ENCODE data around the gene FBXL20.
A peak's percentile ranks its signal among the peaks of the same experiment; 100 is the strongest.

The FBXL20 gene

DNA sequence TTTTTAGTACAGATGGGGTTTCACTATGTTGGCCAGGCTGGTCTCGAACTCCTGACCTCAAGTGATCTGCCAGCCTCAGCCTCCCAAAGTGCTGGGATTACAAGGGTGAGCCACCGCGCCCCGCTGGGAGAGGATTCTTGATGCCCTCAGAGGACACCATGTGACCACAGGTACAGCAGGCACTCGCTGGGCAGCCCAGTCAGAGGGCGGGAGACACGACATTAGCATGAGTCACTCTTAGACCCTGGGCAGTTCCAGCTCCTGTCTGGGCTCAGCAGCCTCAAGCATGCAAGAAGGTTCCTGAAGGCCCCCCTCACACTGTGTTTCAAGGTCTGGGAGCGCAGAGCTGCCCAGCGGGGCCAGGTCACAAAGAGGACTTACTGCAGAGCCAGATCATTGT, 187.6 kb downstream of the FBXL20 start:
- TF ChIP-seq, protein P1, sequence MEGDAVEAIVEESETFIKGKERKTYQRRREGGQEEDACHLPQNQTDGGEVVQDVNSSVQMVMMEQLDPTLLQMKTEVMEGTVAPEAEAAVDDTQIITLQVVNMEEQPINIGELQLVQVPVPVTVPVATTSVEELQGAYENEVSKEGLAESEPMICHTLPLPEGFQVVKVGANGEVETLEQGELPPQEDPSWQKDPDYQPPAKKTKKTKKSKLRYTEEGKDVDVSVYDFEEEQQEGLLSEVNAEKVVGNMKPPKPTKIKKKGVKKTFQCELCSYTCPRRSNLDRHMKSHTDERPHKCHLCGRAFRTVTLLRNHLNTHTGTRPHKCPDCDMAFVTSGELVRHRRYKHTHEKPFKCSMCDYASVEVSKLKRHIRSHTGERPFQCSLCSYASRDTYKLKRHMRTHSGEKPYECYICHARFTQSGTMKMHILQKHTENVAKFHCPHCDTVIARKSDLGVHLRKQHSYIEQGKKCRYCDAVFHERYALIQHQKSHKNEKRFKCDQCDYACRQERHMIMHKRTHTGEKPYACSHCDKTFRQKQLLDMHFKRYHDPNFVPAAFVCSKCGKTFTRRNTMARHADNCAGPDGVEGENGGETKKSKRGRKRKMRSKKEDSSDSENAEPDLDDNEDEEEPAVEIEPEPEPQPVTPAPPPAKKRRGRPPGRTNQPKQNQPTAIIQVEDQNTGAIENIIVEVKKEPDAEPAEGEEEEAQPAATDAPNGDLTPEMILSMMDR (IDR thresholded peaks at IDR 0.05; ENCODE audit: insufficient read depth, low read depth, low read length, missing control alignments), result no peak

DNA sequence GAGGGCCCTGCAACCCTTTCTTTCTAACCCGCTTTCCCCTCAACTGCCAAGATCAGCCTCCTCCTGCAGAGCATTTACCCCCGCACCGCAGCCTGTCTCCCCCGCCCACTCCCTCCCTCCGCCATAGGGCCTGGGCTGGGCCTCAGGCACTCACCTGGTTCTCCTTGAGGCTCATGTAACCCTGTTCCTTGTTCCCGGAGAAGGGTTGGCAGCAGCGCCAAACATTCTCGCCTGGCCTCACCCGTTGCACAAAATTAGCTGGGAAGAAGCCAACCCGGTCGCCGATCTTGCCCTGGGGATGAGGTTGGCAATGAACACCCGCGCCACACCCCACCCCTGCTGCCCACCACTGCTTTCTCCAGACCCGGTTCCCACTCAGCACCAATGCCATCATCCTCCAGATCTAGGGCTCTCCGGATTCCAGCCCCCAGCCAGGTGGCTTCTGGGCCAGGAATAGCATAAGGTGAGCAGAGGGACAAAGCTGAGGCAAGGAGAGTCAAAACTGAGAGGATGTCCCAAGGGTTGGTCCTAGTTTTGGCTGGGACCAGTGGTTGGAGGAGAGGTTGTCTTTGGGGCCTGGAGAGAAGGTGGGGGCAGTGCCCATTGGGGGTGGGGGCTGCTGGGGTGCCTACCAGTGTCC, 188.5 kb downstream of the FBXL20 start:
- DNase-seq (ENCODE audit: low read depth), result no peak
- TF ChIP-seq, protein P1 (IDR thresholded peaks at IDR 0.05; ENCODE audit: insufficient read depth, low read depth, low read length, missing control alignments), result no peak
- H3K4me3 ChIP-seq (ENCODE audit: low read depth, low read length), result no peak overlapping the region

More for the DNA sequence above, 187.6 kb downstream of the FBXL20 start:
- H3K4me3 ChIP-seq (ENCODE audit: low read depth, low read length), result no peak overlapping the region
- no peak for DNase-seq (ENCODE audit: low read depth)

DNA sequence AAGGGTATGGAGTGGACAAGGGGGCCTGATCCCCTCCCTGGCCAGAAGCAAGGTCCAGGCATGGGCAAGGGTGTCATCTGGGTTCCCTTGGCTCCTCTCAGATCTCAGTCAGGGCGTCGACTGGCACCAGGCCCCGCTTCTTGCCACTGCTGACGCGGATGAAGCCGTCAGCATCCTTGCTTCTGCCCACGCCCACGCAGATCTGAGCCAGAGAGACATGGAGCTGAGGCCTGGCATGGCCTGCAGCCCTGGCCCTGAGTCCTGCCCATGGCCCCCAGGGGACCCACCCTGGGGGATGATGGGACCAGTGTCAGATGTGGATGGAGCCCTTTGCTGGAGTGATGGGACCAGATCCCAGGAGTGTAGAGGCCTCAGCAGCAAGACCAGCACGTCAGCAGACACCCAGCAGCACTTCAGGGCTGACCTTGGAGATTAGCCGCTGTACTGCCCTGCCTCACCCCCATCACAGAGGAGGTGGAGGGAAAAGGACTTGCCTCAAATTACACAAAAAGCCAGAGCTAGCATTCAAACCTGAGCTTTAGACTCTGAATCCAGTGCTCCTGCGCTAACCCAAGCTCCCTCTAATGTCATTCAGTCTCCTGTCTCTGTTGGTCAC, 189.1 kb downstream of the FBXL20 start:
- no peak for DNase-seq (ENCODE audit: low read depth)
- TF ChIP-seq, protein P1 (IDR thresholded peaks at IDR 0.05; ENCODE audit: insufficient read depth, low read depth, low read length, missing control alignments), result no peak
- H3K4me3 ChIP-seq (ENCODE audit: low read depth, low read length), result no peak overlapping the region

DNA sequence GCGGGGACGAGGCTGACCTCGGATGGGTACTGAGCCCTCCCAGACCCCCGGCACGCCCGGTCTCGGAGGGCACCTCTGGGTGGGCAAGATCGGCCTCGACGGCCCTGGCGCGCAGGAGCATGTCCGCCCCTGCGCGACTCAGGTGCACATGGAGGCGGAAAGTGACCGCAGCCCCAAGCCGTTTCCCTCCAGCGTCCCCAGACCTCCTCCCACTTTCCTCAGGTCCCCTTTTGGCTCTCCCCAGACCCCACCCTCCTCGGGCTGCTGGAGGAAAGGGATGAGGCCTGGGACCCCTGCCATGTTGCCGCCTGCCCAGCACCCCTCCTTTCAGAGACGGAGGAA, 191.4 kb downstream of the FBXL20 start:
- DNase-seq (ENCODE audit: low read depth), result no peak
- TF ChIP-seq, protein P1 (IDR thresholded peaks at IDR 0.05; ENCODE audit: insufficient read depth, low read depth, low read length, missing control alignments), result no peak
- H3K4me3 ChIP-seq (ENCODE audit: low read depth, low read length), result no peak overlapping the region; the same call in 1 of the 2 replicates

DNA sequence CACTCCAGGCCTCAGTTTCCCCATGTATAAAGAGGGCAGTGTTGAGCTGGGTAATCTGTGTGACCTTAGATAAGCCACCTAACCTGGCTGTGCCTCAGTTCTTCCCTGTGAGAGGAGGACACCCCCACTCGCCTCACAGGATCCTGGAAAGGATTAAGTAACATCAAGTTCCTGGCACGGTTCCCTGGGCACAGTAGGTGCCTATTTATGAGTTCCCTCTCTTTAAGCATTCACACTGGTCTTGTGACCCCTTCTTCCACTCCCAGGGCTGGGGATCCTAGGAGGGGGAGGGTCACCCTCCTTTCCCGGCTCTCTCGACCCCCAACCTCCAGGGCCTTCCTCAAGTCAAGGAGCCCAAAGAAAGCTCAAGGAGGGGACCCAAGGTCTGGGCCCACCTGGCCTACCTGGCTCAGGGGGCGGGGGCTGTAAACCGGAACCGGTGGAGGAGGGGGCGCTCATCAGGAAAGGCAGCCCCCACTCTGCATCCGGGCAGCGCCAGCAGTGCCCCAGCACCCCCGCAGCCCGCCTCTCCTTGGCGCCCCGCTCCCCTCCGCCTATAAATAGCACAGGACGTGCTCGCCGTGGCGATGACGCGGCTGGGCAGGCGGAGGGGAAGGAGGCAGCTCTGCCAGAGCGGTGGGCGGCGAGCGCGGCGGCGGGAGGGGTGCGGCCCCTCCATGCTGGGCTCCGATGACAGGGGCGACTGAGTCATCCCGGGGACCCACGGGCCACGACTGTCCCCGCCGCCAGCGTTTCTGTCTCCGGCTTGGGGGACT, 191.9 kb downstream of the FBXL20 start:
- H3K4me3 ChIP-seq (ENCODE audit: low read depth, low read length), result no peak overlapping the region; the same call in 1 of the 2 replicates
- no peak for DNase-seq (ENCODE audit: low read depth)

DNA sequence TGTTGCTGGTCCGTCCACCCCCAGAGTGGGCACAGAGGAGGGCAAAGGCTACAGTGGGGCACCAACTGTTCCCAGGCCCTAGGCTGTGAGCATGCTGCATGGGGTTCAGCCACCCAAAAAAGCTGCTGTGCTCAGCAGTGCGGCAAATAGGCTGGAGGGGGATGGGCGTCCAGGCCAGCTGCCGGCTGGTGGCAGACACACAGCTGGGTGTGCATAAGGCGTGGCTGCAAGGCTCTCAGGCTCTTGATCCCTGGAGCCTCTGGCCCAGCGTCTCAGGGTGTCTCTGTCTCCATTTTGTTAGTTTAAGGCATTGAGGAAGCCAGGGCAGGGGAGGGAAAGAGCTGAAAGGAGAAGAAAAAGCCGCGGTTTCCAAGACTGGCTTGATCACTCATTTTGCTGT, 192.5 kb downstream of the FBXL20 start:
- no peak overlapping the region for H3K4me3 ChIP-seq (ENCODE audit: low read depth, low read length)
- TF ChIP-seq, protein P1 (IDR thresholded peaks at IDR 0.05; ENCODE audit: insufficient read depth, low read depth, low read length, missing control alignments), result no peak
- DNase-seq (ENCODE audit: low read depth), result peak; percentile 82

More for the DNA sequence above, 191.9 kb downstream of the FBXL20 start:
- TF ChIP-seq, protein P1 (IDR thresholded peaks at IDR 0.05; ENCODE audit: insufficient read depth, low read depth, low read length, missing control alignments), result no peak

Data from GM12865 (cell line).